Caco-2 (cell line): ENCODE results near the gene SLC2A6. TPM values are rescaled to one million over a fixed set of nuclear protein-coding genes. Genes with fewer than 3 reads are reported as not detected.

Experiments
- BruUV-seq: library from RNA; stranded (reverse); fragments of 400-500 nt; replicated peaks from 2 replicates; lab custom pipeline; 2021; lab: Mats Ljungman, UMichigan
- CTCF ChIA-PET: fragments of 300-600 bp; sonication (Branson Sonifier 250); formaldehyde crosslinking; loops from one replicate; lab custom pipeline; 2022; ENCODE audit warnings: antibody characterized with exemption; lab: Charles Lee
- POLR2A ChIA-PET: fragments of 300-600 bp; sonication (Branson Sonifier 250); formaldehyde crosslinking; loops from one replicate; lab custom pipeline; 2022; ENCODE audit warnings: antibody characterized with exemption; lab: Charles Lee
- DNase-seq, 2 experiments: peaks; one replicate each; pipeline versions ENCODE4 v3.0.0 to v3.0.0-alpha.2; 2020 to 2022
- H3K27me3 ChIP-seq: replicated peaks from 2 replicates; pipeline ENCODE4 v1.6.0; 2011; ENCODE audit warnings: low read length; ENCODE audit not compliant: control insufficient read depth, insufficient read depth
- H3K36me3 ChIP-seq: 2 replicates; pipeline ENCODE4 v1.5.1; 2011; ENCODE audit warnings: low read length; ENCODE audit not compliant: control insufficient read depth, insufficient read depth
- H3K4me1 ChIP-seq: fragments of 250-450 bp; sonication (Bioruptor Pico); 2 replicates; pipeline ENCODE4 v1.5.1; 2020; ENCODE audit warnings: mild to moderate bottlenecking
- H3K4me3 ChIP-seq: 2 replicates; pipeline ENCODE4 v1.5.1; 2011; ENCODE audit warnings: low read depth, mild to moderate bottlenecking, control low read depth, low read length
- H3K9me3 ChIP-seq: fragments of 250-450 bp; sonication (Bioruptor Pico); 2 replicates; pipeline ENCODE4 v1.5.1; 2020; ENCODE audit warnings: mild to moderate bottlenecking, moderate library complexity
- H3K27ac Mint-ChIP-seq: one replicate; pipeline ENCODE4 v1.8.0; 2022; ENCODE audit warnings: mixed read lengths; ENCODE audit not compliant: unreplicated experiment
- H3K27me3 Mint-ChIP-seq: one replicate; pipeline ENCODE4 v1.8.0; 2022; ENCODE audit warnings: mixed read lengths; ENCODE audit not compliant: insufficient read depth, unreplicated experiment
- H3K36me3 Mint-ChIP-seq: one replicate; pipeline ENCODE4 v1.8.0; 2022; ENCODE audit warnings: mild to moderate bottlenecking, mixed read lengths; ENCODE audit not compliant: insufficient read depth, unreplicated experiment
- H3K4me1 Mint-ChIP-seq: one replicate; pipeline ENCODE4 v1.8.0; 2022; ENCODE audit warnings: low read depth, mixed read lengths; ENCODE audit not compliant: unreplicated experiment
- H3K4me3 Mint-ChIP-seq: one replicate; pipeline ENCODE4 v1.8.0; 2022; ENCODE audit warnings: mild to moderate bottlenecking, moderate library complexity, mixed read lengths; ENCODE audit not compliant: unreplicated experiment
- H3K9me3 Mint-ChIP-seq: one replicate; pipeline ENCODE4 v1.8.0; 2022; ENCODE audit warnings: mixed read lengths; ENCODE audit not compliant: unreplicated experiment
- CTCF ChIP-seq, 2 experiments: fragments of 200-600 bp in 1 of 2; IDR thresholded peaks; 1 replicate in 1 of 2; 2 replicates in 1 of 2; pipeline versions ENCODE4 v1.5.1 to v1.8.0; 2011 to 2022; ENCODE audit warnings: antibody characterized with exemption in 1 of 2, control low read depth in 1 of 2, inconsistent platforms in 1 of 2, low read depth in 1 of 2, low read length in 1 of 2, mild to moderate bottlenecking in 1 of 2, moderate library complexity in 1 of 2; ENCODE audit not compliant: insufficient read depth in 1 of 2, severe bottlenecking in 1 of 2, unreplicated experiment in 1 of 2
- intact Hi-C: fragments of 100-400 bp; cut with micrococcal nuclease; formaldehyde crosslinking; loops from one replicate; pipeline ENCODE4 v1.10.0; 2022; ENCODE audit not compliant: unreplicated experiment
- total RNA-seq: library from RNA; stranded (reverse); gene quantifications from 2 replicates; pipeline ENCODE4 v1.2.3, GENCODE V29; 2022

Gene SLC2A6
- total RNA-seq, 1 experiment from 2014 or later: 7.1 TPM

- no peak for TF ChIP-seq CTCF (IDR thresholded peaks at IDR 0.05; ENCODE audit: insufficient read depth in 1 of 2, low read depth in 1 of 2, low read length in 1 of 2, severe bottlenecking in 1 of 2, unreplicated experiment in 1 of 2)
- no peaks in the 10 kb centered on the region for H3K36me3 Mint-ChIP-seq
- Histone ChIP-seq H3K4me3 (no peak overlapping the region), H3K27me3 (no peaks in the 10 kb centered on the region), H3K4me1 (0 out of 2 replicates have a peak, but pooled peaks cover 3% of the 10 kb centered on the region), H3K36me3 (no peaks in the 10 kb centered on the region), H3K9me3 (peaks cover 5% of the 10 kb centered on the region)
- no peak overlapping the region for H3K4me3 Mint-ChIP-seq
- no peak for DNase-seq
- peaks cover 14% of the 10 kb centered on the region for H3K9me3 Mint-ChIP-seq
- no peaks in the 10 kb centered on the region for H3K27me3 Mint-ChIP-seq
- intact Hi-C loops: no loop called here
- BruUV-seq: no TSS peak
- no peaks in the 10 kb centered on the region for H3K4me1 Mint-ChIP-seq
- no peak overlapping the region for H3K27ac Mint-ChIP-seq
- ChIA-PET CTCF (no interaction called here), POLR2A (no interaction called here)
Observed at GRCh38 chr9:133507246-133507965, 28.5 kb upstream of the SLC2A6 start.

- H3K27me3 Mint-ChIP-seq: no peaks in the 10 kb centered on the region
- intact Hi-C loops: no loop called here
- CTCF ChIA-PET: no interaction called here
- Histone ChIP-seq H3K9me3 (peaks cover 8% of the 10 kb centered on the region), H3K4me1 (0 out of 2 replicates have a peak, but pooled peaks cover 3% of the 10 kb centered on the region), H3K36me3 (no peaks in the 10 kb centered on the region), H3K4me3 (no peak overlapping the region), H3K27me3 (no peaks in the 10 kb centered on the region)
- H3K27ac Mint-ChIP-seq: no peak overlapping the region
- no peak overlapping the region for H3K4me3 Mint-ChIP-seq
- TF ChIP-seq CTCF (IDR thresholded peaks at IDR 0.05; ENCODE audit: insufficient read depth in 1 of 2, low read depth in 1 of 2, low read length in 1 of 2, severe bottlenecking in 1 of 2, unreplicated experiment in 1 of 2): no peak
- no peaks in the 10 kb centered on the region for H3K4me1 Mint-ChIP-seq
- BruUV-seq: no TSS peak
- peaks cover 22% of the 10 kb centered on the region for H3K9me3 Mint-ChIP-seq
- POLR2A ChIA-PET: no interaction called here
- H3K36me3 Mint-ChIP-seq: no peaks in the 10 kb centered on the region
- no peak for DNase-seq
Observed at GRCh38 chr9:133506653-133507038, 27.7 kb upstream of the SLC2A6 start.

DNA sequence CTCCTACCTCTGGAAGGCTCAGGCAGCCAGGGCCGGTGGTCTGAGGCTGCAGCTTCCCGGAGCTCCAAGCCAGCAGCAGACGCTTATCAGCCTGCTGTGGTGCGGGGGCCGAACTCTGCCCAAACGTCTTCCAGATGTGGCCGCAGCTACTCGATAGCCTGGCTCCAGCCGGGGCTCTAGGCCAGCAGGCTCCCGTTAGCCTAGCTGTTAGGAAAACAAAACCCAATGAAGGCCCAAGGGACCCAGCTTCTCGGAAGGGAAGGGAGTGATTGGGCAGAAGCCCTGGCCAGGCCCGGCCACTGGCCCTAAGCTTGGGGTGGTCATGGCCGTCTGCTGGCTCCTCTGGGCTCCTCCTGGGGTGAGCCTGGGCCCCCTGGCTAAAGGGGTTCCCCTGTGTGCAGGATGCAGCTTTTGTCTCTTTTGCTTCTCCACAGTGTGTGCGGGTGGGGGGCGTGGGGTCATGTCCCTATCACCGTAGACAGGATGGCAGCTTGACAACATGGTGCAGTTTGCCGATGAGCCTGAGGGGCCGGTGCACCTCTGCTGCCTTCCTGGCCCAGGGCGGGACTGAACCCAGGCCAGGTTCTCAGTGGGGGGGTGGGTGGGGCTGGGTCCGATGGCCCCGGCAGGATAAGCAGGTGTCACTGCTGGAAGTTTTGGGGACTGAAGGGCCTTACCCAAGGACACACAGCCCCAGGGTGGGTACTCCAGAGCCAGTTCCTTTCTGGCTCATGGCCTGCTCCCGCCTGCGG is 27.2 kb upstream of the SLC2A6 start:
- Histone ChIP-seq H3K27me3 (no peaks in the 10 kb centered on the region), H3K36me3 (no peaks in the 10 kb centered on the region), H3K4me1 (0 out of 2 replicates have a peak, but pooled peaks cover 3% of the 10 kb centered on the region), H3K9me3 (peaks cover 8% of the 10 kb centered on the region), H3K4me3 (no peak overlapping the region)
- BruUV-seq: no TSS peak
- intact Hi-C loops: no loop called here
- Mint-ChIP-seq H3K9me3 (peaks cover 27% of the 10 kb centered on the region), H3K27ac (no peak overlapping the region), H3K4me1 (no peaks in the 10 kb centered on the region), H3K27me3 (no peaks in the 10 kb centered on the region), H3K36me3 (no peaks in the 10 kb centered on the region), H3K4me3 (no peak overlapping the region)
- DNase-seq: no peak
- TF ChIP-seq CTCF (IDR thresholded peaks at IDR 0.05; ENCODE audit: insufficient read depth in 1 of 2, low read depth in 1 of 2, low read length in 1 of 2, severe bottlenecking in 1 of 2, unreplicated experiment in 1 of 2): no peak
- CTCF ChIA-PET: interaction anchor here (0.7 kb wide), 1 partner anchor 224 kb away, joined by 3 read pairs; no protein-coding TSS in a partner anchor
- POLR2A ChIA-PET: interaction anchor here (0.5 kb wide), 1 partner anchor 80 kb away, joined by 3 read pairs; no protein-coding TSS in a partner anchor
